AG09309 (cell line): ENCODE results near the gene POLN.

ENCODE experiments used
- DNase-seq: peaks from one replicate; pipeline ENCODE4 v3.0.0-alpha.2; 2010; ENCODE audit warnings: low read depth
- H3K4me3 ChIP-seq: 2 replicates; pipeline ENCODE4 v1.5.1; 2011; ENCODE audit warnings: mild to moderate bottlenecking, low read depth, low read length, moderate library complexity; ENCODE audit not compliant: control insufficient read depth
- CTCF ChIP-seq: IDR thresholded peaks from 2 replicates; pipeline ENCODE4 v1.5.1; 2011; ENCODE audit warnings: mild to moderate bottlenecking, low read depth, low read length, inconsistent platforms; ENCODE audit not compliant: insufficient read depth, control insufficient read depth; ENCODE audit errors: missing control alignments

The POLN gene

GRCh38 chr4:2241410-2242353, at the start of gene POLN, which contains the start of gene HAUS3:
TSS of gene POLN (minus strand) at chr4:2242121. CDS start at chr4:2229231, 12,890 bp downstream.
TSS of gene HAUS3 (minus strand) at chr4:2242121. CDS start at chr4:2240946, 1,175 bp downstream.
- TF ChIP-seq CTCF: no peak
- DNase-seq: peak; percentile 81
- H3K4me3 ChIP-seq: peak within 1 kb of the TSS; percentile 99

DNA sequence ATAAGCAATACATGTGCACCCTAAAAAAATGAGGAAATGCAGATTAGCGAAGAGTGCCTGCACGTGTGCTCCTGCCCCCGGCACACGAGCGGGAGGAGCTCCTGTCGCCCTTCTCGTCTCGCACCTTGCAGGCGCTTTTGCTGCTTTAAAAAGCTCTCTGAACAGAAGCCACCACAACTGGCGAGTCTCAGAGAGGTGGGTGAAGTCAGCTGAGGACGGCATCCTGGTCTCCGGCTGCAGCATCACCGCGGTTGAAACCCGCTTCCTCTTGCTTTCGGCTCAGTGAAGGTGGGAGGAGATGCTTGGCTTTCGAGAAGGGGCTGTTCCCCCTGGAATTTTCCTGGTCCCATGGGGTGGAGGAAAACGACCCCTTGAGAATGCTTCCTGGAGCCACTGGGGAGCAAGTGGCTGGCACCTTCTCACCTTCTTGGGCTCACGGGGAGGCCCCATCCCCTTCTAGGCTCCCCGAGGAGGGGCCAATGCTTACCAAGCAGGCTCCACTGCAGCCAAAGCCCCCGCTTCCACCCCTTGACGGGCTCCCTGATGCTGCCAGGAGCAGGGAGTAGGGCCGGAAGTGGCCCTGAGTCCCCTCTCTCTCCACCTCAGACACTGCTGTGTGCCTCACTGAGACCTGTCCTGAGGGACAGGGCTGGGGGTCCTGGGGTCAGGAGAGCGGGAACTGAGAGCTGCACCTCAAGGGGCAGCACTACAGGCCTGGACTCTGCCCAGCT, 49.2 kb upstream of the POLN start:
- H3K4me3 ChIP-seq: no peak overlapping the region
- TF ChIP-seq CTCF: no peak
- DNase-seq: no peak

- no peak overlapping the region for H3K4me3 ChIP-seq
- no peak for DNase-seq
- no peak for TF ChIP-seq CTCF
Observed at GRCh38 chr4:2290488-2290887, 48.6 kb upstream of the POLN start.

GRCh38 chr4:2289955-2290333, 48.0 kb upstream of the POLN start:
- H3K4me3 ChIP-seq: no peak overlapping the region
- no peak for DNase-seq
- TF ChIP-seq CTCF: no peak

- no peak for DNase-seq
- no peak for TF ChIP-seq CTCF
- no peak overlapping the region for H3K4me3 ChIP-seq
Observed at GRCh38 chr4:2289311-2289954, 47.5 kb upstream of the POLN start.

DNA sequence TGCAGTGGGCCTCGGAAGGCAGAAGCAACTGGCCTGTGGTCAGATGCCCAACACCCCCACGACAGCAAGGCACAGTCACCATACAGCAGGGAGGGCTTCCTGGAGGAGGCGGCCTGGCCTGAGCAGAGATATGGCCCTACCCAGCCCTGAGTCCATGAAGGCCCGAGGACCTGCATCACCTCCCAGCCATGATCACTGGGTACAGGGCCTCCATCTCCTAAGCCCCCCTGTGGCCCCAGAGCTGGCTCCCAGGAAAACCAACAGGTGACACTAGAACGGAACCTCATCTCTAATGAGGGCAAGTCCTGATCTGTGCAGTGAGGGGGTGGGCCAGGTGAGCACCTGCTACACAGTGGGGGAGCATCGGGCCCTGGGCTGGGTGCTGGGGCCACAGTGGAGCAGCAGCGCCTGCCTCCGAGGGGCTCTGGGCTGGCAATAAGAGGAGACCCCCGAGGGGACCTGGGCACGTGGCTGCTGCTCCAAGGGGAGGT, 46.2 kb upstream of the POLN start:
- no peak for DNase-seq
- H3K4me3 ChIP-seq: no peak overlapping the region
- TF ChIP-seq CTCF: no peak
